Measurements from ENCODE around the gene ZNF678.

DNA sequence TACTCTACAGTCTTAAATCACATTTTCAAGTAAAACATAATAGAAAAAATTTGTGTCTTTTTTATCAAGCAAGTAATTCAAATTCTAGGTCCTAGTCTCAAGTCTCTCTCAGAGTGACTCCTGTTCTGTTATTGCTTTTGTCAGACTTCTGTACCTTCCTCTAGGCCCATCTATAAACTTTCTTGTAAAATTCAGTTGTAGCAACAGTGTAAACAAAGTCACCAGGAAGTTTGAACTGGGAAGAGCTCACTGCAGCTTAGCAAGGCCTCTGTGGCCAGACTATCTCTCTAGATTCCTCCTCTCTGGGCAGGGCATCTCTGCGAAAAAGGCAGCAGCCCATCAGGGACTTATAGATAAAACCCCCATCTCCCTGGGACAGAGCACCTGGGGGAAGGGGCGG is 13.5 kb upstream of the ZNF678 start:
- TF ChIP-seq POLR2A (IDR thresholded peaks at IDR 0.05): no peak
- TF ChIP-seq, protein P1, sequence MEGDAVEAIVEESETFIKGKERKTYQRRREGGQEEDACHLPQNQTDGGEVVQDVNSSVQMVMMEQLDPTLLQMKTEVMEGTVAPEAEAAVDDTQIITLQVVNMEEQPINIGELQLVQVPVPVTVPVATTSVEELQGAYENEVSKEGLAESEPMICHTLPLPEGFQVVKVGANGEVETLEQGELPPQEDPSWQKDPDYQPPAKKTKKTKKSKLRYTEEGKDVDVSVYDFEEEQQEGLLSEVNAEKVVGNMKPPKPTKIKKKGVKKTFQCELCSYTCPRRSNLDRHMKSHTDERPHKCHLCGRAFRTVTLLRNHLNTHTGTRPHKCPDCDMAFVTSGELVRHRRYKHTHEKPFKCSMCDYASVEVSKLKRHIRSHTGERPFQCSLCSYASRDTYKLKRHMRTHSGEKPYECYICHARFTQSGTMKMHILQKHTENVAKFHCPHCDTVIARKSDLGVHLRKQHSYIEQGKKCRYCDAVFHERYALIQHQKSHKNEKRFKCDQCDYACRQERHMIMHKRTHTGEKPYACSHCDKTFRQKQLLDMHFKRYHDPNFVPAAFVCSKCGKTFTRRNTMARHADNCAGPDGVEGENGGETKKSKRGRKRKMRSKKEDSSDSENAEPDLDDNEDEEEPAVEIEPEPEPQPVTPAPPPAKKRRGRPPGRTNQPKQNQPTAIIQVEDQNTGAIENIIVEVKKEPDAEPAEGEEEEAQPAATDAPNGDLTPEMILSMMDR (IDR thresholded peaks at IDR 0.05): no peak
